ENCODE results near the gene SPDYE3. TPM values are rescaled to one million over a fixed set of nuclear protein-coding genes. Genes with fewer than 3 reads are reported as not detected.
"Not testable (repeated sequence)": the region's sequence is repeated elsewhere in the genome, so short reads cannot be mapped to it uniquely, and the experiment has no call there.

The SPDYE3 gene
- total and polyA plus RNA-seq, 2 of the 4 experiments (the other 2 are of a cell fraction), result not detected

- H4K5ac ChIP-seq (ENCODE audit: low read depth, low read length); H4K8ac ChIP-seq (ENCODE audit: low read depth in 2 of 2, low read length in 2 of 2); dilution Hi-C loops (cut with HindIII; ENCODE audit: low sequenced_read_pairs, unreplicated experiment); H2BK20ac ChIP-seq (ENCODE audit: low read depth, low read length); H3K4me3 ChIP-seq (ENCODE audit: insufficient read depth, low read depth, low read length); H3K27me3 ChIP-seq (ENCODE audit: control insufficient read depth, insufficient read depth, low read length); H3K27ac ChIP-seq (ENCODE audit: insufficient read depth, low read length); H2BK5ac ChIP-seq (ENCODE audit: low read depth, low read length, poor library complexity, severe bottlenecking); H2AFZ ChIP-seq (replicated peaks; ENCODE audit: low read length, poor library complexity); in situ Hi-C loops (cut with MboI; ENCODE audit: low sequenced_read_pairs); H3K4ac ChIP-seq (ENCODE audit: low read depth, low read length); H3K9ac ChIP-seq (ENCODE audit: low read depth, low read length); H2BK120ac ChIP-seq (ENCODE audit: low read depth, low read length); H3K14ac ChIP-seq (replicated peaks; ENCODE audit: low read depth, low read length); H4K91ac ChIP-seq (ENCODE audit: insufficient read depth, low read depth, low read length); BruUV-seq (replicated peaks); H2AK9ac ChIP-seq (replicated peaks; ENCODE audit: low read depth, low read length, poor library complexity); H3K36me3 ChIP-seq (ENCODE audit: control insufficient read depth, insufficient read depth, low read length); H3K56ac ChIP-seq (ENCODE audit: extremely low read depth, insufficient read depth, low read length); H3K4me1 ChIP-seq (ENCODE audit: control insufficient read depth, insufficient read depth, low read length); H3K9me3 ChIP-seq (ENCODE audit: control insufficient read depth, insufficient read depth, low read length); ATAC-seq (ENCODE audit: low read depth); CTCF ChIA-PET; H2AK5ac ChIP-seq (ENCODE audit: low read depth, low read length); H2BK15ac ChIP-seq (ENCODE audit: low read depth, low read length); H3K4me2 ChIP-seq (ENCODE audit: low read depth, low read length); DNase-seq; H3K9me1 ChIP-seq (ENCODE audit: insufficient read depth, low read length); POLR2A ChIA-PET (ENCODE audit: unreplicated experiment); H3K18ac ChIP-seq (ENCODE audit: low read depth, low read length); intact Hi-C loops (cut with micrococcal nuclease); H3K23ac ChIP-seq (ENCODE audit: low read depth, low read length): not testable (repeated sequence)
- peaks cover 13 to 35% of the 10 kb centered on the region in 2 experiments; a peak in 3 of 4 replicates for H3K79me1 ChIP-seq (ENCODE audit: low read depth in 1 of 2, low read length in 2 of 2)
- WGBS, 2 experiments (ENCODE audit: extremely low coverage in 2 of 2, insufficient read length in 1 of 2), result 100% methylated on average over 7 of the region's 11 CpGs; no CpG with 5 or more reads in 1 of the 2 experiments
- H4K20me1 ChIP-seq (ENCODE audit: insufficient read depth, low read length), result peaks cover 37% of the 10 kb centered on the region
Measured at GRCh38 chr7:100268882-100269281, 38.6 kb upstream of the SPDYE3 start.

GRCh38 chr7:100269306-100270045, 38.0 kb upstream of the SPDYE3 start:
- in situ Hi-C loops (cut with MboI; ENCODE audit: low sequenced_read_pairs); BruUV-seq (replicated peaks); ATAC-seq (ENCODE audit: low read depth); H3K23ac ChIP-seq (ENCODE audit: low read depth, low read length); H2AK9ac ChIP-seq (replicated peaks; ENCODE audit: low read depth, low read length, poor library complexity); DNase-seq; H3K9me1 ChIP-seq (ENCODE audit: insufficient read depth, low read length); H3K9ac ChIP-seq (ENCODE audit: low read depth, low read length); H2BK5ac ChIP-seq (ENCODE audit: low read depth, low read length, poor library complexity, severe bottlenecking); H3K4me1 ChIP-seq (ENCODE audit: control insufficient read depth, insufficient read depth, low read length); H4K91ac ChIP-seq (ENCODE audit: insufficient read depth, low read depth, low read length); H3K14ac ChIP-seq (replicated peaks; ENCODE audit: low read depth, low read length); intact Hi-C loops (cut with micrococcal nuclease); H2BK15ac ChIP-seq (ENCODE audit: low read depth, low read length); H3K4ac ChIP-seq (ENCODE audit: low read depth, low read length); H3K4me2 ChIP-seq (ENCODE audit: low read depth, low read length); H2AFZ ChIP-seq (replicated peaks; ENCODE audit: low read length, poor library complexity); H2AK5ac ChIP-seq (ENCODE audit: low read depth, low read length); H3K27ac ChIP-seq (ENCODE audit: insufficient read depth, low read length); H4K8ac ChIP-seq (ENCODE audit: low read depth in 2 of 2, low read length in 2 of 2); CTCF ChIA-PET; H3K27me3 ChIP-seq (ENCODE audit: control insufficient read depth, insufficient read depth, low read length); H2BK120ac ChIP-seq (ENCODE audit: low read depth, low read length); dilution Hi-C loops (cut with HindIII; ENCODE audit: low sequenced_read_pairs, unreplicated experiment); H3K4me3 ChIP-seq (ENCODE audit: insufficient read depth, low read depth, low read length); H4K5ac ChIP-seq (ENCODE audit: low read depth, low read length); POLR2A ChIA-PET (ENCODE audit: unreplicated experiment); H3K36me3 ChIP-seq (ENCODE audit: control insufficient read depth, insufficient read depth, low read length); H3K9me3 ChIP-seq (ENCODE audit: control insufficient read depth, insufficient read depth, low read length); H3K56ac ChIP-seq (ENCODE audit: extremely low read depth, insufficient read depth, low read length); H2BK20ac ChIP-seq (ENCODE audit: low read depth, low read length); H3K18ac ChIP-seq (ENCODE audit: low read depth, low read length): not testable (repeated sequence)
- H3K79me1 ChIP-seq (ENCODE audit: low read depth in 1 of 2, low read length in 2 of 2), result peaks cover 13 to 35% of the 10 kb centered on the region in 2 experiments; a peak in 3 of 4 replicates
- WGBS, 2 experiments (ENCODE audit: extremely low coverage in 2 of 2, insufficient read length in 1 of 2), result 70% methylated on average over 8 of the region's 14 CpGs; no CpG with 5 or more reads in 1 of the 2 experiments
- peaks cover 37% of the 10 kb centered on the region for H4K20me1 ChIP-seq (ENCODE audit: insufficient read depth, low read length)
